ENCODE results near the gene LRFN3. TPM values are rescaled to one million over a fixed set of nuclear protein-coding genes. Genes with fewer than 3 reads are reported as not detected.
A peak's percentile ranks its signal among the peaks of the same experiment; 100 is the strongest.

LRFN3 gene
- total and polyA plus RNA-seq, 2 of the 13 experiments (the other 11 are each of a cell fraction or from before 2014, with no cell fraction given) = 0.74 to 1.6 TPM

DNA sequence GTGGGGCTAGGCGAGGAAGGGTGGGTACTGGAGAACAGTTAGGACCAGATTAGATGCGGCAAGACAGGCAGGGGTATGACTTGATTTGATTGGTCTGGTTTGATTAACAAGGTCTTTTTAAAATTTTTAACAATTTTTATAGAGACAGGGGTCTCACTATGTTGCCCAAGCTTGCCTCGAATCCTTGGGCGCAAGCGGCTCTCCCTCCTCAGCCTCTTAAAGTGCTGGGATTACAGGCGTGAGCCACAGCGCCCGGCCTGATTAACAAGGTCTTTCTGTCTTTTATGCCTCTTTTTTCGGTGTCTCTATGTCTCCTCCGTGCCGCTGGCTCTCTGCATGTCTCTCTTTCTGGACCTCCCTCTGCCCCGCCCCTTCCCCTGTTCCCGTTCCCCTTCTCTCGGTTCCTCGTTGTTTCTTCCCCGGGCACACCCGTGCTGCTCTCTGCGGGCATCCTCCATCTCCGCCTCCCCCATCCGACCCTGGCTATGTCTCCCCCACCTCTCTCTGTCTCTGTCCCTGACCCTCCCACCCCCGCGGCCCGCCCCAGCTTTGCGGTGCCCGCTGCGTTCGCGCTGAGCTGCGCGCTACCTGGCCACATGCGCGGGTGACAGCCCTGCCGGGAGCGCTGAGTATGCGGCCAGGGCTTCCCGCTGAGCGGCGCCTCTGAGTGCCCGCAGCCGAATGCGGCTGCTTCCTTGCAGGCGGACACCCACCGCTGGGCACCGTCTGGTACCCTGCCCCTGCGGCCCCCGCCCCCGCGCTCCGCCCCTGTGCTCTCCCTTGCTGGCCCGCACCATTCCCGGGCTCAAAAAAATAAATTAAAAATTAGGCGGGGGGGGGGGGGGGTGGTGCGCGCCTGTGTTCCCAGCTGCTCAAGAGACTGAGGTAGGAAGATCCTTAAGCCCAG, 50.7 kb downstream of the LRFN3 start (continued):
- TF ChIP-seq, protein P1, sequence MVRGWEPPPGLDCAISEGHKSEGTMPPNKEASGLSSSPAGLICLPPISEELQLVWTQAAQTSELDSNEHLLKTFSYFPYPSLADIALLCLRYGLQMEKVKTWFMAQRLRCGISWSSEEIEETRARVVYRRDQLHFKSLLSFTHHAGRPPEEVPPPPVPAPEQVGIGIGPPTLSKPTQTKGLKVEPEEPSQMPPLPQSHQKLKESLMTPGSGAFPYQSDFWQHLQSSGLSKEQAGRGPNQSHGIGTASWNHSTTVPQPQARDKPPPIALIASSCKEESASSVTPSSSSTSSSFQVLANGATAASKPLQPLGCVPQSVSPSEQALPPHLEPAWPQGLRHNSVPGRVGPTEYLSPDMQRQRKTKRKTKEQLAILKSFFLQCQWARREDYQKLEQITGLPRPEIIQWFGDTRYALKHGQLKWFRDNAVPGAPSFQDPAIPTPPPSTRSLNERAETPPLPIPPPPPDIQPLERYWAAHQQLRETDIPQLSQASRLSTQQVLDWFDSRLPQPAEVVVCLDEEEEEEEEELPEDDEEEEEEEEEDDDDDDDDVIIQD (CRISPR knock-in tag; IDR thresholded peaks at IDR 0.05; ENCODE audit: low read depth) = no peak
- TF ChIP-seq ZNF800 (CRISPR knock-in tag; IDR thresholded peaks at IDR 0.05) (peak; percentile 48; the same call in 1 of the 2 replicates), ZNF672 (CRISPR knock-in tag; IDR thresholded peaks at IDR 0.05) (no peak), SRY (CRISPR knock-in tag; IDR thresholded peaks at IDR 0.05) (no peak)
- TF ChIP-seq, protein P2, sequence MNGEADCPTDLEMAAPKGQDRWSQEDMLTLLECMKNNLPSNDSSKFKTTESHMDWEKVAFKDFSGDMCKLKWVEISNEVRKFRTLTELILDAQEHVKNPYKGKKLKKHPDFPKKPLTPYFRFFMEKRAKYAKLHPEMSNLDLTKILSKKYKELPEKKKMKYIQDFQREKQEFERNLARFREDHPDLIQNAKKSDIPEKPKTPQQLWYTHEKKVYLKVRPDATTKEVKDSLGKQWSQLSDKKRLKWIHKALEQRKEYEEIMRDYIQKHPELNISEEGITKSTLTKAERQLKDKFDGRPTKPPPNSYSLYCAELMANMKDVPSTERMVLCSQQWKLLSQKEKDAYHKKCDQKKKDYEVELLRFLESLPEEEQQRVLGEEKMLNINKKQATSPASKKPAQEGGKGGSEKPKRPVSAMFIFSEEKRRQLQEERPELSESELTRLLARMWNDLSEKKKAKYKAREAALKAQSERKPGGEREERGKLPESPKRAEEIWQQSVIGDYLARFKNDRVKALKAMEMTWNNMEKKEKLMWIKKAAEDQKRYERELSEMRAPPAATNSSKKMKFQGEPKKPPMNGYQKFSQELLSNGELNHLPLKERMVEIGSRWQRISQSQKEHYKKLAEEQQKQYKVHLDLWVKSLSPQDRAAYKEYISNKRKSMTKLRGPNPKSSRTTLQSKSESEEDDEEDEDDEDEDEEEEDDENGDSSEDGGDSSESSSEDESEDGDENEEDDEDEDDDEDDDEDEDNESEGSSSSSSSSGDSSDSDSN (CRISPR knock-in tag; IDR thresholded peaks at IDR 0.05) = peak; percentile 38; the same call in 1 of the 2 replicates

Measured in HepG2 (cell line).